GM12892 (cell line): ENCODE measurements around the gene PKHD1.

ENCODE experiments used
- DNase-seq: peaks from one replicate; pipeline ENCODE4 v3.0.0; 2011; ENCODE audit not compliant: insufficient read length
- FAIRE-seq: peaks from 2 replicates; lab custom pipeline; 2011; peaks lifted over from hg19 to GRCh38; lab: Jason Lieb, UNC
- POLR2A ChIP-seq: IDR thresholded peaks from 2 replicates; pipeline ENCODE4 v1.6.1; 2011; ENCODE audit warnings: low read depth, low read length, control low read depth
- POLR2AphosphoS5 ChIP-seq: IDR thresholded peaks from 2 replicates; pipeline ENCODE4 v1.6.1; 2011; ENCODE audit warnings: low read depth, low read length, control low read depth
- TAF1 ChIP-seq: IDR thresholded peaks from 2 replicates; pipeline ENCODE4 v1.6.1; 2011; ENCODE audit warnings: low read depth, mild to moderate bottlenecking, control low read depth, low read length, borderline replicate concordance

PKHD1 gene

GRCh38 chr6:51648236-51648635, 439.2 kb downstream of the PKHD1 start:
- TF ChIP-seq POLR2A, result no peak
- TF ChIP-seq POLR2AphosphoS5, result no peak
- TF ChIP-seq TAF1, result no peak
- DNase-seq, result no peak
- no peak for FAIRE-seq

GRCh38 chr6:51644426-51644825, 443.0 kb downstream of the PKHD1 start:
- DNase-seq (no peak), FAIRE-seq (no peak)
- TF ChIP-seq POLR2A (no peak), POLR2AphosphoS5 (no peak), TAF1 (no peak)

- DNase-seq, result no peak
- no peak for TF ChIP-seq POLR2AphosphoS5
- no peak for TF ChIP-seq TAF1
- no peak for FAIRE-seq
Observed at GRCh38 chr6:51640021-51640420, 447.4 kb downstream of the PKHD1 start.

GRCh38 chr6:51633424-51633823, 454.0 kb downstream of the PKHD1 start:
- FAIRE-seq (no peak), DNase-seq (no peak)
- TF ChIP-seq POLR2A (no peak), POLR2AphosphoS5 (no peak), TAF1 (no peak)

GRCh38 chr6:51630011-51630410, 457.4 kb downstream of the PKHD1 start:
- TF ChIP-seq POLR2A, result no peak
- no peak for TF ChIP-seq POLR2AphosphoS5
- no peak for TF ChIP-seq TAF1
- no peak for DNase-seq
- FAIRE-seq, result no peak

- FAIRE-seq (no peak), DNase-seq (no peak)
- TF ChIP-seq TAF1 (no peak), POLR2AphosphoS5 (no peak), POLR2A (no peak)
Observed at GRCh38 chr6:51626391-51626790, 461.0 kb downstream of the PKHD1 start.

- TF ChIP-seq POLR2AphosphoS5, result no peak
- no peak for TF ChIP-seq TAF1
- TF ChIP-seq POLR2A, result no peak
- no peak for FAIRE-seq
- DNase-seq, result no peak
Observed at GRCh38 chr6:51625566-51625965, 461.8 kb downstream of the PKHD1 start.

- TF ChIP-seq POLR2A (no peak), TAF1 (no peak), POLR2AphosphoS5 (no peak)
- FAIRE-seq (no peak), DNase-seq (no peak)
Observed at GRCh38 chr6:51620971-51621370, 466.4 kb downstream of the PKHD1 start.

- DNase-seq (no peak), FAIRE-seq (no peak)
- TF ChIP-seq TAF1 (no peak), POLR2A (no peak)
Observed at GRCh38 chr6:51619042-51619799, 468.2 kb downstream of the PKHD1 start.

- TF ChIP-seq POLR2A, result no peak
- no peak for TF ChIP-seq POLR2AphosphoS5
- TF ChIP-seq TAF1, result no peak
- FAIRE-seq, result no peak
- no peak for DNase-seq
Observed at GRCh38 chr6:51618563-51618962, 468.9 kb downstream of the PKHD1 start.

- TF ChIP-seq TAF1, result no peak
- TF ChIP-seq POLR2A, result no peak
- TF ChIP-seq POLR2AphosphoS5, result no peak
- no peak for DNase-seq
- no peak for FAIRE-seq
Observed at GRCh38 chr6:51617751-51618150, 469.7 kb downstream of the PKHD1 start.

GRCh38 chr6:51616243-51616642, 471.2 kb downstream of the PKHD1 start:
- no peak for TF ChIP-seq POLR2AphosphoS5
- TF ChIP-seq TAF1, result no peak
- no peak for TF ChIP-seq POLR2A
- DNase-seq (no peak), FAIRE-seq (no peak)

GRCh38 chr6:51614725-51615124, 472.7 kb downstream of the PKHD1 start:
- TF ChIP-seq TAF1 (no peak), POLR2AphosphoS5 (no peak), POLR2A (no peak)
- DNase-seq, result no peak
- no peak for FAIRE-seq
